ENCODE data around the gene SELENOS.

GRCh38 chr15:101280007-101280406, 2.7 kb upstream of the SELENOS start:
- TF ChIP-seq CTCF (IDR thresholded peaks at IDR 0.05; ENCODE audit: low read length) (no peak), EZH2 (IDR thresholded peaks at IDR 0.05; ENCODE audit: borderline replicate concordance, low read length) (no peak)
